Epithelial cell of esophagus (primary cell): ENCODE measurements around the gene PDE5A.

Experiments used
- DNase-seq: peaks from one replicate; pipeline ENCODE4 v3.0.0; 2010; ENCODE audit warnings: low read depth
- H3K4me3 ChIP-seq: 2 replicates; pipeline ENCODE4 v1.5.1; 2011; ENCODE audit warnings: mild to moderate bottlenecking, low read length, control low read depth
- CTCF ChIP-seq: IDR thresholded peaks from 2 replicates; pipeline ENCODE4 v1.5.1; 2011; ENCODE audit warnings: low read depth, mild to moderate bottlenecking, low read length, control low read depth, inconsistent platforms; ENCODE audit not compliant: insufficient read depth; ENCODE audit errors: missing control alignments

PDE5A gene

GRCh38 chr4:119589165-119589564 is 39.4 kb downstream of the PDE5A start:
- no peak overlapping the region for H3K4me3 ChIP-seq
- DNase-seq, result no peak
- TF ChIP-seq CTCF, result no peak

- no peak for TF ChIP-seq CTCF
- DNase-seq, result no peak
- H3K4me3 ChIP-seq, result no peak overlapping the region
Measured at GRCh38 chr4:119587796-119588195, 40.8 kb downstream of the PDE5A start.

GRCh38 chr4:119585771-119586170 is 42.8 kb downstream of the PDE5A start:
- DNase-seq, result peak; percentile 46
- TF ChIP-seq CTCF, result no peak
- no peak overlapping the region for H3K4me3 ChIP-seq

DNA sequence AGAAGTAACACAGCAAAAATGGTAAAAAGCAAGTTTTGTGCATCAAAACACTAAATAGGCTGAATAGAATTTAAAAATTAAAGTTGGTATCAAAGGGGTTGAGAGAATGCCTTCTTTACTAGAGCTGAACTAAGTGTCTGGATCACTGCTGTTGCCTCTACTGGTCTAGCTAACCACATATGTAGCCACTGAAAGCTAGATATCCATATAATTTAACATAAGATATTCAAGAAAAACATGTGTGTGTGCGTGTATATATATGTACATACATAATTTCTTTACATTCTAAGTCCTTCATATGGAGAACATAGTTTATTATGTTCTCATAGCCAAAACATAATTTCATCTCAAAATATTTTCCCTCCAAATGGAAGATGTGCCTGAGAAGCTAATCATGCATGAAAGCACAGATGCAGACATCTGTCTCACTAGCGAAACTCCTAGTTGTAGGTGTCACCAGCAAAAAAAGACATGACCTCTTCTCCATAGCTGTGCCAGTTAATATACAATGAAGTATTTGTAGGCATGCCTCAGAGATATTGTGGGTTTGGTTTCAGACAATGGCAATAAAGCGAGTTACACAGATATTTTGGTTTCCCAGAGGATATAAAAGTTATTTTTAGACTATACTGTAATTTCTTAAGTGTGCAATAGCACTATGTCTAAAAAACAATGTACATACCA is 47.3 kb downstream of the PDE5A start:
- no peak for TF ChIP-seq CTCF
- no peak for DNase-seq
- H3K4me3 ChIP-seq, result no peak overlapping the region

DNA sequence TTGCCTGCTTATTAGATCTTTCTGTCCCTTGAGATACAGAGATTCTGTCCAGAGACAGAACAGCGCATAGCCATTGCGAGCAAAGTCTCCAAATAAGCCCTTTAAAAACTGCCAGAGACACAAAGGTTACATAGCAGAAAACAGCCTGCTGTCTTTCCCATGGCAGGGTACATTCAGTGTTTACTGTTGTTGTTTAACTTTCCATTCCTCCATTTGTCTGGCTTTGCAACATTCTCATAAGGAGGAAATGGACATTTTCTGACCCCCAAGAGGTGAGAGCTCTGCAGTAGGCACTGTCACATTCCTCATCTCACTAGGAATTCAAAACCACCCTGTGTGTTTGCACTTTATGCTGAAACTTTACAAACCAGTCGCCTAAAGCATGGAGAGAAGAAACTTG is 48.3 kb downstream of the PDE5A start:
- no peak for TF ChIP-seq CTCF
- no peak for DNase-seq
- H3K4me3 ChIP-seq, result no peak overlapping the region

- no peak for DNase-seq
- no peak overlapping the region for H3K4me3 ChIP-seq
- no peak for TF ChIP-seq CTCF
Measured at GRCh38 chr4:119579823-119580222, 48.8 kb downstream of the PDE5A start.

DNA sequence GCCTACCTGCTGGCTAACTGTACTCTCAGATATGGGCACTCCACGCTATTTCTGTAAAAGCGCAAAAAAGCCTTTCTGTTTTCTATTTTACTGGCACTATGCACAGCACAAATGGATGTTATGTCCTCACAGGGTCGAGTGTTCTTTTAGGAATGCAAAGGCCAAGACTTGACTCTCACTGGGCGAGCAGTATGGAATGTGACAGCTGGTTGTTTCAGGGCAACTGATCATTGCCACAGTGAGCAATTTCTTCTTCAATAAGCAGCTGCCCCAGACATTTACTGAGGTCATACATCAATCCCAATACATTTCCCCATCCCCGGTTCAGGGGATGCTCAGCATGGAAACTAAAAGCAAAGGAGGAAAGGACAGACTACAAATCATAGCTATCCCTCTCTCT is 58.2 kb downstream of the PDE5A start:
- no peak for DNase-seq
- H3K4me3 ChIP-seq, result no peak overlapping the region
- no peak for TF ChIP-seq CTCF
